Measurements from ENCODE around the gene PIP5K1C. TPM values are rescaled to one million over a fixed set of nuclear protein-coding genes. Genes with fewer than 3 reads are reported as not detected.

The PIP5K1C gene
- total RNA-seq, 4 donors from 2014 or later = 73.2 to 180 (median 99.9) TPM

DNA sequence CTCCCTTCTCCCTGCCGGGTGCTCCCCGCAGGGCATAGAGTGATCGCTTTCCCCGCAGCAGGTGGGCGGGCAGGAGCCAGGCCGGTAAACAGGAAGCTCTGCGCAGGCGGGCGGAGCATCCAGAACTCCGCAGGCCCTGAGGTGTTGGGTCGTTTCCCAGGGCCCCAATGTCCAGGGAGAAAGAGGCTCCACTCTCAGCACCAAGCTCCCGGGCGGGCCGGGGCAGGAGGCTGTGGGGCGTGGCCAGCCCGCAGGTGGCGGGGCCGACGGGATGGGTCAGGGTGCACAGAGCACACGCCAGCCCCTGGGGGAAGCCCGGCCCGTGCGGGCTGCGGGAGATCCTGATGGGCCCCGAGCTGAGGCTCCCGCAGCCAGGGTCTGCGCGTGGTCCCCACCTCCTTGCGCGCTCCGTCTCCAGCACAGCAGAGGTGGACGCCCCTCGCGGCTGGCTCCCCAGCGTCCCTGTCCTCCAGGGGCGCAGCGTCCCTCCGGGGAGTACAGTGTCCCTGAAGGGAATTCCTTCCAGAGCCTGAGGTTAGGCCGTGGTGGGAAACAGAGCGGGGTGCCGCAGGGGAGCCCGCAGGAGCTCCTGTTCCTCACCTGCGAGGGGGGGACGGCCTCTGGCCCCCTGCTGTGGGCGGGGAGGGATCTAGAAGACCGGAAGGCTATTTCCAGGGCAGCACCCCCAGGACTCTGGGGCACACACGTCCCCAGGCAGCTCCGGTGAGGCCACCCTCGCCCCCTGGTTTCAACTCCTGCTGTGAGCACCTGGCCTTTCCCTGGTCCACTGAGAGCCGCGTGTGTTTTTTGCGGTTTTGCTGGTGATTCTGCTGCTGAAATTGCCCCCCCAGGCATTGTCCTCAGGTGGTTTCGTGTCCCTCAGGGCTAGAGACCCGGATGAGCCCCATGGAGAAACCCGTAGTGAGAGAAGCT lies 12.2 kb downstream of the PIP5K1C start:
- intact Hi-C loops (cut with DNase I) = no loop called here
- peak in 1 of 2 donors; percentile 42 for TF ChIP-seq POLR2AphosphoS5 (IDR thresholded peaks at IDR 0.05)
- no peak for TF ChIP-seq EP300 (IDR thresholded peaks at IDR 0.05)
- DNase-seq (ENCODE audit: extremely low spot score) = no peak
- Histone ChIP-seq H3K27ac (replicated peaks in 1 of 4) (peak overlapping the region; percentile 43 to 78 (median 68)), H3K36me3 (peaks cover 6 to 13% (median 11%) of the 10 kb centered on the region in 4 donors), H3K4me3 (peak overlapping the region; percentile 19 to 34 (median 22)), H3K4me1 (peaks cover 25 to 85% (median 74%) of the 10 kb centered on the region in 4 donors), H3K27me3 (no peaks in the 10 kb centered on the region), H3K9me3 (peaks cover 0 to 5% (median 0%) of the 10 kb centered on the region in 4 donors)
- 52% methylated on average over 12 of the region's 55 CpGs for WGBS

DNA sequence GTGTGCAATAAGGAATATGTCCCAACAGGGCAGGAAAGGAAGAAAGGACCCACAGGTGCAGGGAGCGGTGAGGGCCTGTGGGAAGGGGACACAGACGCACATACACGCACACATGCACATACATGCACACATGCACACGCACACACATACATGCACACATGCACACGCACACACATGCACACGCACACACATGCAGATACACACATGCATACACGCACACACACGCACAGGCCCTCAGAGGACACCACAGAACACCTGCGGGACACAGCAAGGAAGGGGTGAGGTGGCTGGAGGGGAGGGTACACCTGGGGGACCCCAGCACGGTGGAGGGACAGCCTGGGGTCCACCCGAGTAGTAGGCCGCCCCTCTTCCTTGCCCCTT lies 12.9 kb downstream of the PIP5K1C start:
- H3K9me3 ChIP-seq = peaks cover 0 to 5% (median 0%) of the 10 kb centered on the region in 4 donors
- DNase-seq (ENCODE audit: extremely low spot score) = no peak
- H3K36me3 ChIP-seq = peaks cover 6 to 13% (median 11%) of the 10 kb centered on the region in 4 donors
- 83% methylated on average over 11 of the region's 12 CpGs for WGBS
- intact Hi-C loops (cut with DNase I) = no loop called here
- H3K4me1 ChIP-seq = peaks cover 27 to 85% (median 74%) of the 10 kb centered on the region in 4 donors
- peak overlapping the region; percentile 43 to 78 (median 68) for H3K27ac ChIP-seq (replicated peaks in 1 of 4)
- no peaks in the 10 kb centered on the region for H3K27me3 ChIP-seq
- no peak for TF ChIP-seq POLR2A (IDR thresholded peaks at IDR 0.05; ENCODE audit: low read depth)
- TF ChIP-seq, protein P1, sequence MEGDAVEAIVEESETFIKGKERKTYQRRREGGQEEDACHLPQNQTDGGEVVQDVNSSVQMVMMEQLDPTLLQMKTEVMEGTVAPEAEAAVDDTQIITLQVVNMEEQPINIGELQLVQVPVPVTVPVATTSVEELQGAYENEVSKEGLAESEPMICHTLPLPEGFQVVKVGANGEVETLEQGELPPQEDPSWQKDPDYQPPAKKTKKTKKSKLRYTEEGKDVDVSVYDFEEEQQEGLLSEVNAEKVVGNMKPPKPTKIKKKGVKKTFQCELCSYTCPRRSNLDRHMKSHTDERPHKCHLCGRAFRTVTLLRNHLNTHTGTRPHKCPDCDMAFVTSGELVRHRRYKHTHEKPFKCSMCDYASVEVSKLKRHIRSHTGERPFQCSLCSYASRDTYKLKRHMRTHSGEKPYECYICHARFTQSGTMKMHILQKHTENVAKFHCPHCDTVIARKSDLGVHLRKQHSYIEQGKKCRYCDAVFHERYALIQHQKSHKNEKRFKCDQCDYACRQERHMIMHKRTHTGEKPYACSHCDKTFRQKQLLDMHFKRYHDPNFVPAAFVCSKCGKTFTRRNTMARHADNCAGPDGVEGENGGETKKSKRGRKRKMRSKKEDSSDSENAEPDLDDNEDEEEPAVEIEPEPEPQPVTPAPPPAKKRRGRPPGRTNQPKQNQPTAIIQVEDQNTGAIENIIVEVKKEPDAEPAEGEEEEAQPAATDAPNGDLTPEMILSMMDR (IDR thresholded peaks at IDR 0.05) = no peak
- TF ChIP-seq EP300 (IDR thresholded peaks at IDR 0.05) = no peak
- TF ChIP-seq POLR2AphosphoS5 (IDR thresholded peaks at IDR 0.05) = no peak
- peak overlapping the region; percentile 19 to 34 (median 22) for H3K4me3 ChIP-seq

DNA sequence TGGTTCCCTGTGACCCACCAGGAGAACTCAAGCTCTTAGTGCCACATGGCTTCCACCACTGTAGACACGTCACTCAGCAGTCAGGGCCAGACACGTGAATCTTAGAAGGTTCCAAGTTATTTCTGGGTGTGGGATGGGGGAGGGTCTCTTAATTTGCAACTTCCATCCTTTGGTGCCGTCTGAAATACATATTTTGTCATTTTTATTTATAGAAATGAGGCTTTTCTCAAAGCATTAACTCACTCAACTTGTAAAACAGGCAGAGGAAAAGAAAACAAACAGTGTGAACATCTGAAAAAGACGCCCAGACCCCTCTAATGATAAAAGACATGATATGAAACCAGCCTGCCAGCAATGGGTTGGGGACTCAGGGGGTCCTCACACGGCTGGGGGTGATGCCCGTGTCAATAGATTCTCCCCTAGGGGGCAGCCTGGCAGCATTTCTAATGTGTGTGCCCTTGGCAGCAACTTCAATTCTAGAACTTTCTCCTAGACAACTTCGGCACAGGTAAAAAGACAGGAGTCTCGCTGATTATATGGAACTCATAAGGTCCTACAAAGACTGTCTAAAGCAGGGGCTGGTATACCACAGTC lies 15.4 kb downstream of the PIP5K1C start:
- TF ChIP-seq, protein P1 (IDR thresholded peaks at IDR 0.05) = no peak
- TF ChIP-seq POLR2A (IDR thresholded peaks at IDR 0.05; ENCODE audit: low read depth) (no peak), POLR2AphosphoS5 (IDR thresholded peaks at IDR 0.05) (no peak), EP300 (IDR thresholded peaks at IDR 0.05) (no peak)
- Histone ChIP-seq H3K27ac (replicated peaks in 1 of 4) (peak overlapping the region; percentile 20 to 75 (median 68)), H3K36me3 (peaks cover 6 to 14% (median 10%) of the 10 kb centered on the region in 4 donors), H3K9me3 (peaks cover 0 to 5% (median 0%) of the 10 kb centered on the region in 4 donors), H3K27me3 (no peaks in the 10 kb centered on the region), H3K4me3 (no peak overlapping the region), H3K4me1 (peaks cover 29 to 91% (median 77%) of the 10 kb centered on the region in 4 donors)
- DNase-seq (ENCODE audit: extremely low spot score) = no peak
- intact Hi-C loops (cut with DNase I) = no loop called here
- 58% methylated on average over 8 of the region's 8 CpGs for WGBS

DNA sequence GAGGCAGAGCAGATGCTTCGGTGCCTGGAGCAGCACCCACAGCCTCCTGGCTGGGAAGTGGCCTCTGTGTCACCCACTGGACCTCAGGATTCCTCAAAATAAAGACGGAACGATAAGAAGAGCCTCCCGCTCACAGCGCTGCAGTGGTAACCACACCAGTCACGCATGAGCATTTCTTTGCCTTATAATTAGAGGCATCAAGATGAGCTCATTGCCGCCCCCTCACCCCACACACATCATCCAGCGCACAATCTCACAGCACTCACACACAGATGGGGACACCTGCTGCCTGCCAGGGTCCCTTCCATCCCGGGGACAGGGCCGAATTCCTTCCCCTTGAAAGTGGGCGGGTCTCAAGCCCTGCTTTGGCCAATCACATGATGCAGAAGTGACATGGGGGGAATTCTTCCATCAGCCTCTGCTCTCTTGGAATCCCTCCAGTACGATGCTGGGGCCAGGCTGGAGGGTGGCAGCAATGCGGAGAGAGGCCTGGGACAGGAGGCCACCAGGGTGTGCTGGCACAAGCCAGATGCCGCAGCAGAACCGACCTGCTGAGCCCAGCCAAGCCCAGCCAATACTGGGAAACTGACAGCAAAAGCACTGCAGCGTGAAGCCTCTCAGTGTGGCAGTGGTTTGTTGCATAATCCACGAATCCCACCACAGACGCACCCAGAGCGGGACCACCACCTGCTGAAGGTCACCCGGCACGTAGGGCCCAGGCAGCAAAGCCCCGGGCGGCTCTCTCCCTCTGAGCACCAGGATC lies 16.0 kb downstream of the PIP5K1C start:
- H3K36me3 ChIP-seq = peaks cover 6 to 19% (median 16%) of the 10 kb centered on the region in 4 donors
- no peak overlapping the region for H3K4me3 ChIP-seq
- intact Hi-C loops (cut with DNase I) = no loop called here
- H3K9me3 ChIP-seq = peaks cover 0 to 5% (median 0%) of the 10 kb centered on the region in 4 donors
- H3K27ac ChIP-seq (replicated peaks in 1 of 4) = peak overlapping the region; percentile 20 to 75 (median 68)
- H3K27me3 ChIP-seq = no peaks in the 10 kb centered on the region
- TF ChIP-seq POLR2AphosphoS5 (IDR thresholded peaks at IDR 0.05) (no peak), EP300 (IDR thresholded peaks at IDR 0.05) (no peak), POLR2A (IDR thresholded peaks at IDR 0.05; ENCODE audit: low read depth) (no peak)
- TF ChIP-seq, protein P1 (IDR thresholded peaks at IDR 0.05) = no peak
- no peak for DNase-seq (ENCODE audit: extremely low spot score)
- WGBS = 90% methylated on average over 23 of the region's 23 CpGs
- H3K4me1 ChIP-seq = peaks cover 29 to 84% (median 77%) of the 10 kb centered on the region in 4 donors
